Prostate gland (tissue), 1 donor: ENCODE measurements around the gene GLRA2.

Experiments used
- POLR2A ChIP-seq: fragments of 450-650 bp; IDR thresholded peaks from one replicate; pipeline ENCODE4 v1.6.1; 2016; ENCODE audit warnings: antibody characterized with exemption, mild to moderate bottlenecking
- POLR2AphosphoS5 ChIP-seq: sonication (generic); formaldehyde crosslinking; IDR thresholded peaks from one replicate; pipeline ENCODE4 v1.6.1; 2017; ENCODE audit warnings: antibody characterized with exemption

GRCh38 chrX:14700982-14701381, 171.6 kb downstream of the GLRA2 start:
- TF ChIP-seq POLR2AphosphoS5 (no peak), POLR2A (no peak)
